HG03565 (cell line): ENCODE results near the gene KRT73.

ENCODE experiments used
- ATAC-seq: cut with Tn5 transposase; IDR thresholded peaks from one replicate; pipeline ENCODE4 v1.9.1; 2021; ENCODE audit warnings: mild to moderate bottlenecking, moderate library complexity; ENCODE audit not compliant: unreplicated experiment

KRT73 gene

GRCh38 chr12:52646613-52647012, 28.3 kb upstream of the KRT73 start:
- ATAC-seq: no peak

GRCh38 chr12:52645982-52646381, 27.6 kb upstream of the KRT73 start:
- ATAC-seq: no peak

- ATAC-seq: no peak
Observed at GRCh38 chr12:52645120-52645761, 26.9 kb upstream of the KRT73 start.

GRCh38 chr12:52644078-52644415, 25.7 kb upstream of the KRT73 start:
- ATAC-seq: no peak

- no peak for ATAC-seq
Observed at GRCh38 chr12:52643233-52644077, 25.1 kb upstream of the KRT73 start.

GRCh38 chr12:52641468-52641867, 23.1 kb upstream of the KRT73 start:
- ATAC-seq: no peak

GRCh38 chr12:52637299-52637698, 18.9 kb upstream of the KRT73 start:
- ATAC-seq: no peak

GRCh38 chr12:52636592-52637258, 18.4 kb upstream of the KRT73 start:
- no peak for ATAC-seq

- no peak for ATAC-seq
Observed at GRCh38 chr12:52636189-52636588, 17.8 kb upstream of the KRT73 start.

- no peak for ATAC-seq
Observed at GRCh38 chr12:52634266-52635056, 16.1 kb upstream of the KRT73 start.

- ATAC-seq: no peak
Observed at GRCh38 chr12:52633383-52633782, 15.0 kb upstream of the KRT73 start.

GRCh38 chr12:52632656-52633055, 14.3 kb upstream of the KRT73 start:
- ATAC-seq: no peak

GRCh38 chr12:52631676-52632459, 13.5 kb upstream of the KRT73 start:
- ATAC-seq: no peak

GRCh38 chr12:52631264-52631663, 12.9 kb upstream of the KRT73 start:
- no peak for ATAC-seq

- no peak for ATAC-seq
Observed at GRCh38 chr12:52630599-52631200, 12.3 kb upstream of the KRT73 start.

GRCh38 chr12:52630008-52630500, 11.7 kb upstream of the KRT73 start:
- no peak for ATAC-seq

GRCh38 chr12:52629281-52630007, 11.1 kb upstream of the KRT73 start:
- ATAC-seq: no peak

- no peak for ATAC-seq
Observed at GRCh38 chr12:52628841-52629240, 10.5 kb upstream of the KRT73 start.

GRCh38 chr12:52628111-52628507, 9.8 kb upstream of the KRT73 start:
- ATAC-seq: no peak
